ENCODE data around the gene MDM1. TPM values are rescaled to one million over a fixed set of nuclear protein-coding genes. Genes with fewer than 3 reads are reported as not detected.

The MDM1 gene
- total RNA-seq, 2 donors from 2014 or later: 8.3 to 12.8 TPM

DNA sequence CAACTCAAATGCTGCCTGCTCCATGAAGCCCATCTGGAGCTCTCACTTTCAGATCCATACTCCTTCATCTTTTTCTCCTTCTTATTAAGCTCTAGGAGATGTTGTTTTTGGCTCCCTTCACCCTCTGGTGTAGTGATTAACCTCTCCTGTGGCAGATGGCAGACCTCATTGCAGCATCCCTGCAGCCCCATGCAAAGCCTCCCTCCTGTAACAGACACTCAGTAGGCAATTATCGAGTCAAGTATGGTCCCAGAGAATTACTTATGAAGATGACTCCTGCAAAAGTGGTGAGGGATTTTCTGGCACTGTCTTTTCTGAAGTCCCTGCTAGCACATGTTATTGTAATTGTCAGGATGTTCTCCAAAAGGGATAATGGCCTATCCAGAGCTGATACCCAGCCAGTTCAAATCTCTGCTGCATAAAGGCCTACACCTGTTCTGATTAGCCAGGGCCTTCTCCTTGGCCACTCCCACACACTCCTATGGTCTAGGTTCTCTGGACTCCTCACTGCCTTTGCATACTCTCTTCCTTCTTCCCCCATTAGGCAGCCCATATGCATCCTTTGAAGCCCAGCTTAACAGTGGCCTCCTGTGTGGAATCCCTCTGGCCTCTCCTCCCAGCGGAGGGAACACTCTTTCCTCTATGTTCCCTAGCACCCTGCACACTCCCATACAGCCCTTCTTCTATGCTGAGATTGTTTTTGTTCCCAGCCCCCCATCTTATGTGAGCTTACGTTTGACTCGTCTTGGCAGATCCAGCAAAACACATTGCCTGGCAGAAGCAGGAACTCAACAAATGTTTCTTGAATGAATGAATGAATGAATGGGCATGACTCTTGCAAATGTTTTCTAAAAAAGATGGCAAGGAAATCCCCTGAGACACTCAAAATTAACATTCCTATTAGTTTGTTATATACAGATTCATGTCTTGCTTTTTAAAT lies 43.9 kb upstream of the MDM1 start:
- no peak for DNase-seq (ENCODE audit: low spot score)
- Histone ChIP-seq H3K27me3 (no peaks in the 10 kb centered on the region), H3K4me1 (peaks cover 0 to 6% of the 10 kb centered on the region in 2 donors), H3K36me3 (no peaks in the 10 kb centered on the region), H3K27ac (no peak overlapping the region), H3K9me3 (no peaks in the 10 kb centered on the region), H3K4me3 (no peak overlapping the region)
- TF ChIP-seq, protein P1, sequence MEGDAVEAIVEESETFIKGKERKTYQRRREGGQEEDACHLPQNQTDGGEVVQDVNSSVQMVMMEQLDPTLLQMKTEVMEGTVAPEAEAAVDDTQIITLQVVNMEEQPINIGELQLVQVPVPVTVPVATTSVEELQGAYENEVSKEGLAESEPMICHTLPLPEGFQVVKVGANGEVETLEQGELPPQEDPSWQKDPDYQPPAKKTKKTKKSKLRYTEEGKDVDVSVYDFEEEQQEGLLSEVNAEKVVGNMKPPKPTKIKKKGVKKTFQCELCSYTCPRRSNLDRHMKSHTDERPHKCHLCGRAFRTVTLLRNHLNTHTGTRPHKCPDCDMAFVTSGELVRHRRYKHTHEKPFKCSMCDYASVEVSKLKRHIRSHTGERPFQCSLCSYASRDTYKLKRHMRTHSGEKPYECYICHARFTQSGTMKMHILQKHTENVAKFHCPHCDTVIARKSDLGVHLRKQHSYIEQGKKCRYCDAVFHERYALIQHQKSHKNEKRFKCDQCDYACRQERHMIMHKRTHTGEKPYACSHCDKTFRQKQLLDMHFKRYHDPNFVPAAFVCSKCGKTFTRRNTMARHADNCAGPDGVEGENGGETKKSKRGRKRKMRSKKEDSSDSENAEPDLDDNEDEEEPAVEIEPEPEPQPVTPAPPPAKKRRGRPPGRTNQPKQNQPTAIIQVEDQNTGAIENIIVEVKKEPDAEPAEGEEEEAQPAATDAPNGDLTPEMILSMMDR (IDR thresholded peaks at IDR 0.05): no peak

DNA sequence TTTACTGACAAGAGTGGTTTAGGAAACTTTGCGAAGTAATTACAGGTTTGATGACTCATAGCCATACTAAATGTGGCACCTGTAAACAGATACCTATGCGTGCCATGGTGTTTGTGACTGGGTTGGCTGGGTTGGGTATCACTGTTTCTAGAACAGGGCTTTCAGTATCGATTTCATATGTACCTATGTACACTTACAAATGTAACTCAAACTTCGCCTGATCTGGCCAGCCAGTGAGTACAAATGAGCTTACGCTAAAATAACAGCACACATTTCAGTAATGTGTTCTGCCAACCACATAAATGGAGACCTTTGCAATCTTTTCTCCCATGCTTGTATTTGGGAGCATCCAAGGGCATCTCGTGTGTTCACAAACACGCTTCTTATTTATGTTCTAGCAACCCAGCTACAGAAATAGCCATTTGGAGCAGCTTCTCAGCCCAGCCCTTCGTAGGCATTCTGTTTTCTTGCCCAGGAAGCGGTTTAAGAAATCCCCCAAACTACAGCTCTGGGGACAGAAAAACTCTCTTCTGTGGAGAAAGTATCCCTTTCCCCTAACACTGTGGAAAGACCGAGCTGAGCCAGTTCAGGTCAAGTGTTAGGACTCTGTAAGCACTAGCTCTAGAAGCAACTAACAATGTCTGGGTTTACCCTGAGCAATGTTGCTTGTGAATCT lies 42.3 kb upstream of the MDM1 start:
- DNase-seq (ENCODE audit: low spot score): no peak
- no peak overlapping the region for H3K27ac ChIP-seq
- no peaks in the 10 kb centered on the region for H3K36me3 ChIP-seq
- TF ChIP-seq, protein P1 (IDR thresholded peaks at IDR 0.05): no peak
- no peaks in the 10 kb centered on the region for H3K27me3 ChIP-seq
- H3K4me3 ChIP-seq: no peak overlapping the region
- no peaks in the 10 kb centered on the region for H3K9me3 ChIP-seq
- peaks cover 0 to 6% of the 10 kb centered on the region in 2 donors for H3K4me1 ChIP-seq

DNA sequence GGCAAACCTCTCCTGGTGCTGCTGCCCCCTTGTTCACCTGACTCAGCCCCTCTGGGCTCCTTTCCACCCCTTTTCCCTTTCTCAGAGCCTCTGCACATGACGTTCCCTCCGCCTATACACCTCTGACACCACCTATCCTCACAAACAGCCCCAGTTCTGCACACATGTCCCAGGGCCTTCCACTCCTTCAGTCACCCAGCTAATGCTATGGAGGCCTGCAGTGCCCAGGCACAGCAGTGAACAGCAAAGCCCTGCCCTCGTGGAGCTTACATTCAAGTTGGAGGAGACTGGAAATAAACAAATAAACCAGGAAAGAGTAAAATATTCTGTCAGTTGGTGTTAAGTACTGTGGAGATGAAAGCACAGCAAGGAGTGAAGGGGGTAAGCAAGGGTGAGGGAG lies 38.5 kb upstream of the MDM1 start:
- H3K9me3 ChIP-seq: no peaks in the 10 kb centered on the region
- no peak for DNase-seq (ENCODE audit: low spot score)
- H3K27me3 ChIP-seq: no peaks in the 10 kb centered on the region
- H3K4me3 ChIP-seq: no peak overlapping the region
- H3K4me1 ChIP-seq: peaks cover 0 to 12% of the 10 kb centered on the region in 2 donors
- H3K36me3 ChIP-seq: no peaks in the 10 kb centered on the region
- TF ChIP-seq, protein P1 (IDR thresholded peaks at IDR 0.05): no peak
- no peak overlapping the region for H3K27ac ChIP-seq

DNA sequence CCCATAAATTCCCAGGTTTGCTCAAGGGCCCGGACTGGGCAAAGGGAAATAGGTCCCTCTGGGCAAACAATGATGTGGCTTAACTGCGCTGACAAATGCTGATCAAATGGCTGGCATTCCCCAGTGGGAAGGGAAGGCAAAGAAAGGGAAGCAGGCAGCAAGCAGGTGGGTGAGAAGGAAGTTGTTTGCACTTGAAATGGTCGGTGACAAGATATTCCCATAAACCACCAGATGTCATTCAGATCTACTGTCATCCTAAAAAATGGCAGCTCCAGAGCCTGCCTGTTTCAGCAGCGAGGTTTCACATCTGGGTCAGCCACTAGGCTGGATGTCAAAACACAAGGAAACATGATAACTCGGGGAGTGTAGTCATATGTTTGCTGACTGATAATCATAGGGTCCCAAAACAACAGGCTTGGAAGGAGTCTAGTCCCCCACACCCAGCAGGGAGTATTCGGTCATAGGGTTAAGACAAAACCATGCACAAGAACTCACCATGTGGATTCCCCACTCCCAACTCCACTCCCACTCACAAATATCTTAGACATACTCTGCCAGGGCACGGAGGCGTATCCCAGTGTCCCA lies 37.9 kb upstream of the MDM1 start:
- DNase-seq (ENCODE audit: low spot score): no peak
- H3K4me3 ChIP-seq: no peak overlapping the region
- no peaks in the 10 kb centered on the region for H3K27me3 ChIP-seq
- H3K27ac ChIP-seq: no peak overlapping the region
- H3K4me1 ChIP-seq: peaks cover 0 to 18% of the 10 kb centered on the region in 2 donors
- no peaks in the 10 kb centered on the region for H3K9me3 ChIP-seq
- H3K36me3 ChIP-seq: no peaks in the 10 kb centered on the region
- TF ChIP-seq, protein P1 (IDR thresholded peaks at IDR 0.05): no peak

DNA sequence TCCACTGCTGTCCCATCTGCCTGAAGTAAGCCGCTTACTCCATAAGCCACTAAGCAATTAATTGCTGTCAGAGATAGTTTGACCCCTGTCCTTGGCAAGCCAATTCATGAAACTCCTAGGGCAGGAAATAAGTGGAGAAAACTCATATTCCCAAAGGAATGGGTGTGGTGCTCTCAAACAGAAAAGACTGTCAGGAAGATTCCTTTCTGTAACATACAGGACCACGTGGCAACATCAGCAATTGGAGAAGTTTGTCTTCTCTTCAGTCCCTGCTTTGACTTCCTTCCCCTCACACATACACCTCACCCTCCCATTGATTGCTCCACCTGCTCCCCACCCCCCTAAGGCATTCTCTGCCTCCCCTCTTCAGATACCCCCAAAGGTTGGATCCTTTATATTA lies 36.2 kb upstream of the MDM1 start:
- no peak for DNase-seq (ENCODE audit: low spot score)
- TF ChIP-seq, protein P1 (IDR thresholded peaks at IDR 0.05): no peak
- H3K36me3 ChIP-seq: no peaks in the 10 kb centered on the region
- H3K4me3 ChIP-seq: no peak overlapping the region
- no peaks in the 10 kb centered on the region for H3K9me3 ChIP-seq
- peaks cover 0 to 27% of the 10 kb centered on the region in 2 donors for H3K4me1 ChIP-seq
- H3K27me3 ChIP-seq: no peaks in the 10 kb centered on the region
- H3K27ac ChIP-seq: no peak overlapping the region

Data from right atrium auricular region (tissue), 2 donors.